Measurements from ENCODE around the gene PTGDR.

The PTGDR gene

GRCh38 chr14:52266179-52266578, 1.3 kb upstream of the PTGDR start:
- DNase-seq, result no peak

- no peak for DNase-seq
Observed at GRCh38 chr14:52266782-52267181, 716 bp upstream of the PTGDR start.

GRCh38 chr14:52268279-52269061, 972 bp downstream of the PTGDR start:
- DNase-seq, result peak; percentile 15

DNA sequence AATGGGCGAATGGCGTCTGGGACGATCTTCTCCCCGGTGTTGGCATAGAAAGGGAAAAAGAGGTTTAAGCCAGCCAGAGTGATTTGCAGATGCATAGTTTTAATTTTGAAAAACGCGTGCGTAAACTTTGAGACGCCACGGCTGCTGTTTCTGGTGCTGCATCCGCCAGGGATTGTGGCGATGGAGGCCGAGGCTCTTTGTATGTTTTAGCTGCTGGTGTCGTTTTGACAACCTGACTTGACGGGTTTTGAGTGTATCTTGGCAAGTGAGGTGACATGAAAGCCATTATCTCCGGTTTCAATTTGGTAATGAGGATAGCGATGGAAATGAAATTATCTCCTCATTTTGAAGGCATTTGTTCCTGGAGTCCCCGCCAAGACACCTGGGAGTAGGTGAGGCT, 1.6 kb downstream of the PTGDR start:
- DNase-seq, result no peak

- DNase-seq, result no peak
Observed at GRCh38 chr14:52269982-52270381, 2.5 kb downstream of the PTGDR start.

DNA sequence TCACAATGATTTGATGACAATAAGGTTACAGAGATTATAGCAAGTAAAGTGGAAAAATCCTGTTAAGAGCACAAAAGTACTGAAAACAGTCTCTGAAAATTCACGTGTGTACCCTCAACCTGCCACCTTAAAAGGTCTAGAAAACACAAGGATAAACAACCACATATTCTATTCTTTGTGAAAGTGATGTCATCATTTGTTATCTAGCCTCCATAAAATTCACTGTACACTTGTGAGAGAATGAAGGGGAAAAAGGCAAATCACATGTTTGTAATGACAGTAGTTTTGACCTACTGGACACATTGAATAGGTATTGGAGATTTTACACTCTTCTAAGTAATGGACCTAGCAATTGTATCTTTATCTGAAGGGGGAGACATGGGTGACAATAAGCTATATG, 4.0 kb downstream of the PTGDR start:
- no peak for DNase-seq

- peak; percentile 42 for DNase-seq
Observed at GRCh38 chr14:52272375-52272774, 4.9 kb downstream of the PTGDR start.

DNA sequence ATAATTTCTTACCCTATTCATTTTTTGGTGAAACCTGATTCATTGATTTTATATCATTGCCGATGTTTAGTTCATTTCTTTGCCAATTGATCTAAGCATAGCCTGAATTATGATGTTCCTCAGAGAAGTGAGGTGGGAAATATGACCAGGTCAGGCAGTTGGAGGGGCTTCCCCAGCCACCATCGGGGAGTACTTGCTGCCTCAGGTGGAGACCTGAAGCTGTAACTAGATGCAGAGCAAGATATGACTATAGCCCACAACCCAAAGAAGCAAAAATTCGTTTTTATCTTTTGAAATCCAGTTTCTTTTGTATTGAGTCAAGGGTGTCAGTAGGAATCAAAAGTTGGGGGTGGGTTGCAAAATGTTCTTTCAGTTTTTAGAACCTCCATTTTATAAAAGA, 7.9 kb downstream of the PTGDR start:
- DNase-seq, result no peak

DNA sequence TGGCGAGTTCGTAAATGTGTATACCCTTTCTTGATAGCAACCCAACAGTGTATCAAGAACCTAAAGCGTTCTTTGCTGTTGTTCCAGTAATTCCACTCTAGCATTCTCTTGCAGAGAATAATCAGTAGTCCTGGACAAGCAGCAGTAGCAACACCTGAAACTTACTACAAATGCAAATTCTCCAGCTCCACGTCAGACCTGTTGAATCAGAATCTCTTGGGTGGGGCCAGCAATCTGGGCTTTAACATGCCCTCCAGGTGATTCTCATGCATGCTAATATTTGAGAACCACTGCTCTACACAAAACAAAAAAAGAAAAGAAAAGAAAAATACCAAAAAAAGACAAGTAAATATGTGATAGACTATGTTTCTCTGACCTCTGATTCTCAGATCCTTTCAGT, 10.1 kb downstream of the PTGDR start:
- DNase-seq, result no peak

- DNase-seq, result no peak
Observed at GRCh38 chr14:52279408-52279807, 11.9 kb downstream of the PTGDR start.

DNA sequence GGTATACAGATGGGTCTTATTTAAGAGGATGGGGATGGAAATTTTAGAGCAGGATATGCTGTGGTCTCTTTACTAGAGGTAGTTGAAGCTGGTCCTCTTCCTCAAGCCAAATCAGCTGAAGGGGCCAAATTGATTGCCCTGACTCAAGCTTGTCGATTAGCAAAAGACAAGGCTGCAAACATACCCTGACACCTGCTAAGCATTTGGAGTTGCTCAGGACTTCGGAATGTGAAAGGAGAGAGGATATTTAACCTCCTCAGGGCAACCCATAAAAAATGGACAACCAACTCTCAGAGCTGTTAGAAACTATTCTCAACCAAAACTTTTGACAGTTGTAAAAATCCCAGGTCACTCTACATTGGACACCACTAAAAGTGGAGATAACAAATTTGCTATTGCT, 15.6 kb downstream of the PTGDR start:
- DNase-seq, result no peak

DNA sequence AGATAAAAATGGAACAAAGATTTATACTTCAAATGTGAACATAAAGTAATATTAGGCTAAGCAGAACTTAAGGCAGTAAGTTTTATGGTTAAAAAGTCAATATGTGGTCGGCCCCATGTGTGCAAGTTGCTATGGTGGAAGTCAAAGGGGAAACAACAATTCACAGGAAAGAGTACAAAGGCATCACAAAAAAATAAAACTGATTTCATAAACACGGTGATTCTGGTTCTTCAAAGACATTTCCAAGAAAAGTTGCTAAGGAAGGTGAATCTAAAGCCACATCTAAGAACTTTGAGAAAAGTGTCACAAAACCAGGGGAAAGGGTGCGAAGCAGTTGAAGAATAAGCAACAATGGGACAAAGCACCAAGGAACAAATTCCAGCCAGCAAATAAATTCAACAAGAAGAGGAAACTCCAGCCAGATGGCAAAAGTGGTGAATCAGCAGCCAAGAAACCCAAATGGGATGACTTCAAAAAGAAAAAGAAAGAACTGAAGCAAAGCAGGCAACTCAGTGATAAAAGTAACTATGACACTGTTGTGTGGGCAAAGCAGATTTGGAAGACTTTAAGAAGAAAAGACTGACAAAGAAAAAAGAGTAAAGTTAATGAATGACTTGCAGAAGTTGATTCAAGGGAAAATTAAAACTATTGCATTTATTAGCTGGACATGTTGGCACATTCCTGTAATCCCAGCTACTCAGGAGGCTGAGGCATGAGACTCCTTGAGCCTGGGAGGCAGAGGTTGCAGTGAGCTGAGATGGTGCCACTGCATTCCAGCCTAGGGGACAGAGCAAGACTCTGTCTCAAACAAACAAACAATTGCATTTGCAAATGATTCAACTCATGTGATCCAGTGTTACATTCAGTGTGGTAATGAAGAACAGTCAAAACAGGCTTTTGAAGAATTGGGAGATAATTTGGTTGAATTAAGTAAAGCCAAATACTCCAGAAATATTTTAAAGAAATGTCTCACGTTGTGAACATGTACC, 19.5 kb downstream of the PTGDR start:
- peak; percentile 30 for DNase-seq

GRCh38 chr14:52296378-52296777, 28.9 kb downstream of the PTGDR start:
- DNase-seq, result no peak

GRCh38 chr14:52298795-52299194, 31.3 kb downstream of the PTGDR start:
- DNase-seq, result no peak

- peak; percentile 57 for DNase-seq
Observed at GRCh38 chr14:52299692-52300278, 32.3 kb downstream of the PTGDR start.

- no peak for DNase-seq
Observed at GRCh38 chr14:52303236-52303635, 35.7 kb downstream of the PTGDR start.

GRCh38 chr14:52304248-52304904, 36.9 kb downstream of the PTGDR start:
- DNase-seq, result no peak

DNA sequence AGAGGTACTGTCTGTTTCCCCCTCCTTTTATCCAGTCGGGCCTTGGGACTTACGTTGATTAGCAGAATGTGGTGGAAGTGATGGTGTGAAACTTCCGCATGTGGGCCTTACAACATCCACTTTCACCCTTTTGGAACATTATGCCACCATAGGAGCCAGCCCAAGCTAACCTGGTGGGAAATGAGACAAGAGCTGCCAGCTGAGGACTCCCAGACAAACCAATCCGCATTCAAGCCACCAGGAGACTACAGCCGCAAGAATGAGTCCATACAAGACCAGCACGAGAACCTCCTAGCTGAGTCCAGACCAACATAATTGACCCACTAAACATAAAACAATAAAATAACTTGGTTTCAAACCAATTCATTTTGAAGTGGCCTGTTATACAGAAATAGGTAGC, 37.5 kb downstream of the PTGDR start:
- DNase-seq, result no peak

GRCh38 chr14:52307376-52307775, 39.9 kb downstream of the PTGDR start:
- no peak for DNase-seq

- DNase-seq, result no peak
Observed at GRCh38 chr14:52307905-52308304, 40.4 kb downstream of the PTGDR start.

DNA sequence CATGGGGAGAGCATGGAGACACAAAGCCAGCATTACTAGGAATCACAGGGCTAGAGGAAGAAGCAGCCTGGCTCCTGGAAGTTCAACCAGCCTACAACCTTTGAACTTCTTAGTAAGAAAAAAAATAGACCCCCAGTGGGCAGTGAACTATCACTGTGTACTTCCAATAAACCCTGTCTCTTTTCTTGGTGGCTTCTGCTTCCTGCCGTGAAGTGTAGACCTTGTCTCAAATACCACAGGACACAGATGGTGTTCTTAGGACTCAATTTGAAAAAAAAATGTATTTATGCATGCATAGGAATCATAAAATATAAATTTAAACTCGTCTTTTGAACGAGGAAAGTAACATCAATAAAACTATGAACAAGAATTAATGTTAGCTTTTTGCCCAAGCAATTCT, 43.0 kb downstream of the PTGDR start:
- no peak for DNase-seq

DNA sequence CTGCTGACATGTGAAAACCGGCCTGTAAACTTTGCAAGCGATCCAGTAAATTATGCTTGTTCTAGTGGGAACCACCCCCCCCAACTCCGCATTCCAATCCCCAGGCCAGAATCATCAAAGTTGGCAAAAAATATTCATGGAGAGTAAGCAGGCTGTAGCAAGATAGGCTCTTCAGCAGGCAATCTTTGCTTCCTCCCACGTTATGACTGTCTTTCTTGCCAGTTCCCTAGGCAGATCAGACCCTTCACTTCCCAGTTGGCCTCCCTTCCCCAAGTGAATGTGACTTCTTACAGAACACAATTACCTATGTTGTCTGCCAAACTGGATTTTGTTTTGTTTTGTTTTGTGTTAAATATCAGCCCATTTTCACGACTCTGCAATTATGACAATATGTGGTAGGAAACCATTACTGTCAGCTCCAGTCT, 45.4 kb downstream of the PTGDR start:
- no peak for DNase-seq

DNA sequence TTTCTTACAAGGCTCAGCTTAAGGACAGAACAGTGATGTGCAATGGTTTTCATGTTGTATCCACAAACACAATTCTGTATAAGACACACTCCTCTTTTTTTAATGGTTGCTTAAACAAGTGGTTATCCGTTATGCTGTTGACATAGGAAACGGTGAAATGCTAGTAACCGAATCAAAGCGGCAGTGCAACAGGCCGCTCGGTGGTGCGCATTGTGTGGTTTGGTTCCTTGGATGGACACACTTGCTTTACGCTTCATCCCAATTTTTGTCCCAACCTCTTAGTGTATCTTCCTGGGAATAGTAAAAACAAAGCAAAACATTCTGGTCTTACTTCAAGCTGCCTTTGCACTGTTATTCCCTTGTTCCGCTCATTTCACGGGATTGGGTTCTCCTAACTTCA, 46.0 kb downstream of the PTGDR start:
- peak; percentile 21 for DNase-seq

All from central memory CD4-positive, alpha-beta T cell (primary cell).